Glutamatergic neuron (in vitro differentiated cells): ENCODE results near the gene SMIM14. TPM values are rescaled to one million over a fixed set of nuclear protein-coding genes. Genes with fewer than 3 reads are reported as not detected.
"Not testable (repeated sequence)": the region's sequence is repeated elsewhere in the genome, so short reads cannot be mapped to it uniquely, and the experiment has no call there.

ENCODE experiments used
- DNase-seq: peaks from one replicate; pipeline ENCODE4 v3.0.0; 2022
- H3K27ac Mint-ChIP-seq: one replicate; pipeline ENCODE4 v1.8.0; 2020; ENCODE audit warnings: mild to moderate bottlenecking, mixed read lengths, inconsistent platforms; ENCODE audit not compliant: unreplicated experiment
- H3K27me3 Mint-ChIP-seq: one replicate; pipeline ENCODE4 v1.8.0; 2020; ENCODE audit warnings: mild to moderate bottlenecking, moderate library complexity, mixed read lengths, inconsistent platforms; ENCODE audit not compliant: unreplicated experiment
- H3K36me3 Mint-ChIP-seq: one replicate; pipeline ENCODE4 v1.8.0; 2020; ENCODE audit warnings: mild to moderate bottlenecking, mixed read lengths, inconsistent platforms; ENCODE audit not compliant: unreplicated experiment
- H3K4me1 Mint-ChIP-seq: one replicate; pipeline ENCODE4 v1.8.0; 2020; ENCODE audit warnings: mild to moderate bottlenecking, low read depth, mixed read lengths, inconsistent platforms; ENCODE audit not compliant: unreplicated experiment
- H3K4me3 Mint-ChIP-seq: one replicate; pipeline ENCODE4 v1.8.0; 2020; ENCODE audit warnings: mild to moderate bottlenecking, mixed read lengths, inconsistent platforms; ENCODE audit not compliant: unreplicated experiment
- H3K9me3 Mint-ChIP-seq: one replicate; pipeline ENCODE4 v1.8.0; 2020; ENCODE audit warnings: mild to moderate bottlenecking, moderate library complexity, mixed read lengths, inconsistent platforms; ENCODE audit not compliant: unreplicated experiment
- CTCF ChIP-seq: fragments of 200-600 bp; sonication (generic); IDR thresholded peaks from one replicate; pipeline ENCODE4 v1.5.0; 2021; ENCODE audit not compliant: partially characterized antibody, unreplicated experiment
- total RNA-seq: library from RNA; stranded (reverse); fragmentation: NEBNext Ultra II Directional; extraction: Animal tissue kit (Norgen Biotek cat#: 25700); gene quantifications from one replicate; pipeline ENCODE4 v1.2.1, GENCODE V29; 2021; ENCODE audit not compliant: unreplicated experiment

SMIM14 gene
- total RNA-seq, 1 donor from 2014 or later: 27.1 TPM

GRCh38 chr4:39562792-39563191, 75.9 kb downstream of the SMIM14 start:
- Mint-ChIP-seq H3K4me3 (no peak overlapping the region), H3K4me1 (no peaks in the 10 kb centered on the region), H3K27ac (no peak overlapping the region), H3K9me3 (peaks cover 1% of the 10 kb centered on the region), H3K27me3 (peaks cover 4% of the 10 kb centered on the region), H3K36me3 (peaks cover 16% of the 10 kb centered on the region)
- no peak for TF ChIP-seq CTCF
- DNase-seq: no peak

GRCh38 chr4:39559626-39560025, 79.0 kb downstream of the SMIM14 start:
- no peaks in the 10 kb centered on the region for H3K4me1 Mint-ChIP-seq
- H3K36me3 Mint-ChIP-seq: peaks cover 2% of the 10 kb centered on the region
- no peak for DNase-seq
- H3K27me3 Mint-ChIP-seq: peaks cover 5% of the 10 kb centered on the region
- peaks cover 1% of the 10 kb centered on the region for H3K9me3 Mint-ChIP-seq
- no peak for TF ChIP-seq CTCF
- H3K27ac Mint-ChIP-seq: no peak overlapping the region
- no peak overlapping the region for H3K4me3 Mint-ChIP-seq

GRCh38 chr4:39555472-39555871, 83.2 kb downstream of the SMIM14 start:
- H3K36me3 Mint-ChIP-seq: no peaks in the 10 kb centered on the region
- no peak overlapping the region for H3K4me3 Mint-ChIP-seq
- H3K9me3 Mint-ChIP-seq: peaks cover 1% of the 10 kb centered on the region
- H3K27ac Mint-ChIP-seq: no peak overlapping the region
- no peak for DNase-seq
- peaks cover 2% of the 10 kb centered on the region for H3K27me3 Mint-ChIP-seq
- no peak for TF ChIP-seq CTCF
- no peaks in the 10 kb centered on the region for H3K4me1 Mint-ChIP-seq

- TF ChIP-seq CTCF: no peak
- Mint-ChIP-seq H3K27me3 (no peaks in the 10 kb centered on the region), H3K4me3 (no peak overlapping the region), H3K27ac (no peak overlapping the region), H3K9me3 (no peaks in the 10 kb centered on the region), H3K36me3 (no peaks in the 10 kb centered on the region), H3K4me1 (no peaks in the 10 kb centered on the region)
- no peak for DNase-seq
Measured at GRCh38 chr4:39548425-39549067, 90.1 kb downstream of the SMIM14 start.

GRCh38 chr4:39544580-39545315, 93.9 kb downstream of the SMIM14 start:
- TF ChIP-seq CTCF: no peak
- Mint-ChIP-seq H3K27ac (no peak overlapping the region), H3K9me3 (no peaks in the 10 kb centered on the region), H3K4me1 (no peaks in the 10 kb centered on the region), H3K27me3 (no peaks in the 10 kb centered on the region), H3K36me3 (no peaks in the 10 kb centered on the region), H3K4me3 (no peak overlapping the region)
- no peak for DNase-seq

GRCh38 chr4:39544080-39544479, 94.6 kb downstream of the SMIM14 start:
- H3K27me3 Mint-ChIP-seq, H3K36me3 Mint-ChIP-seq, H3K4me3 Mint-ChIP-seq, H3K4me1 Mint-ChIP-seq, H3K27ac Mint-ChIP-seq, DNase-seq, H3K9me3 Mint-ChIP-seq: not testable (repeated sequence)
